ENCODE results near the gene SLC12A1. TPM values are rescaled to one million over a fixed set of nuclear protein-coding genes. Genes with fewer than 3 reads are reported as not detected.

Gene SLC12A1
- total RNA-seq, 2 donors from 2014 or later = not detected

GRCh38 chr15:48239334-48239733 is 33.2 kb downstream of the SLC12A1 start:
- Mint-ChIP-seq H3K27me3 (ENCODE audit: insufficient read depth) (peaks cover 2% of the 10 kb centered on the region), H3K9me3 (no peaks in the 10 kb centered on the region), H3K4me1 (no peaks in the 10 kb centered on the region), H3K4me3 (no peak overlapping the region), H3K27ac (no peak overlapping the region), H3K36me3 (ENCODE audit: low read depth) (no peaks in the 10 kb centered on the region)
- Histone ChIP-seq H3K9me3 (ENCODE audit: control insufficient read depth, low read length) (no peaks in the 10 kb centered on the region), H3K4me1 (ENCODE audit: control insufficient read depth, insufficient read depth, low read length) (no peaks in the 10 kb centered on the region), H3K36me3 (ENCODE audit: control insufficient read depth, insufficient read depth, low read length) (no peaks in the 10 kb centered on the region), H3K27me3 (ENCODE audit: control insufficient read depth, insufficient read depth, low read length, poor library complexity, severe bottlenecking) (no peaks in the 10 kb centered on the region), H3K4me3 (ENCODE audit: low read length) (no peak overlapping the region), H3K9ac (ENCODE audit: extremely low read depth, low read length, poor library complexity, severe bottlenecking) (no peak overlapping the region), H3K27ac (ENCODE audit: low read depth, low read length) (no peak overlapping the region)
- DNase-seq = no peak
- TF ChIP-seq, protein P1, sequence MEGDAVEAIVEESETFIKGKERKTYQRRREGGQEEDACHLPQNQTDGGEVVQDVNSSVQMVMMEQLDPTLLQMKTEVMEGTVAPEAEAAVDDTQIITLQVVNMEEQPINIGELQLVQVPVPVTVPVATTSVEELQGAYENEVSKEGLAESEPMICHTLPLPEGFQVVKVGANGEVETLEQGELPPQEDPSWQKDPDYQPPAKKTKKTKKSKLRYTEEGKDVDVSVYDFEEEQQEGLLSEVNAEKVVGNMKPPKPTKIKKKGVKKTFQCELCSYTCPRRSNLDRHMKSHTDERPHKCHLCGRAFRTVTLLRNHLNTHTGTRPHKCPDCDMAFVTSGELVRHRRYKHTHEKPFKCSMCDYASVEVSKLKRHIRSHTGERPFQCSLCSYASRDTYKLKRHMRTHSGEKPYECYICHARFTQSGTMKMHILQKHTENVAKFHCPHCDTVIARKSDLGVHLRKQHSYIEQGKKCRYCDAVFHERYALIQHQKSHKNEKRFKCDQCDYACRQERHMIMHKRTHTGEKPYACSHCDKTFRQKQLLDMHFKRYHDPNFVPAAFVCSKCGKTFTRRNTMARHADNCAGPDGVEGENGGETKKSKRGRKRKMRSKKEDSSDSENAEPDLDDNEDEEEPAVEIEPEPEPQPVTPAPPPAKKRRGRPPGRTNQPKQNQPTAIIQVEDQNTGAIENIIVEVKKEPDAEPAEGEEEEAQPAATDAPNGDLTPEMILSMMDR (conservative IDR thresholded peaks at IDR 0.05) = no peak
- 89 to 96% methylated on average over 2 to 4 of the region's 4 CpGs for WGBS, 2 experiments (ENCODE audit: insufficient coverage in 1 of 2, insufficient read length in 1 of 2)

GRCh38 chr15:48242015-48242414 is 35.9 kb downstream of the SLC12A1 start:
- no peaks in the 10 kb centered on the region for H3K9me3 ChIP-seq (ENCODE audit: control insufficient read depth, low read length)
- no peaks in the 10 kb centered on the region for H3K9me3 Mint-ChIP-seq
- H3K9ac ChIP-seq (ENCODE audit: extremely low read depth, low read length, poor library complexity, severe bottlenecking) = no peak overlapping the region
- H3K4me3 Mint-ChIP-seq = no peak overlapping the region
- no peaks in the 10 kb centered on the region for H3K4me1 ChIP-seq (ENCODE audit: control insufficient read depth, insufficient read depth, low read length)
- no peaks in the 10 kb centered on the region for H3K4me1 Mint-ChIP-seq
- H3K27me3 Mint-ChIP-seq (ENCODE audit: insufficient read depth) = no peaks in the 10 kb centered on the region
- H3K27me3 ChIP-seq (ENCODE audit: control insufficient read depth, insufficient read depth, low read length, poor library complexity, severe bottlenecking) = no peaks in the 10 kb centered on the region
- no peaks in the 10 kb centered on the region for H3K36me3 Mint-ChIP-seq (ENCODE audit: low read depth)
- H3K36me3 ChIP-seq (ENCODE audit: control insufficient read depth, insufficient read depth, low read length) = no peaks in the 10 kb centered on the region
- TF ChIP-seq, protein P1 (conservative IDR thresholded peaks at IDR 0.05) = no peak
- H3K27ac ChIP-seq (ENCODE audit: low read depth, low read length) = no peak overlapping the region
- DNase-seq = no peak
- no peak overlapping the region for H3K27ac Mint-ChIP-seq
- no peak overlapping the region for H3K4me3 ChIP-seq (ENCODE audit: low read length)

DNA sequence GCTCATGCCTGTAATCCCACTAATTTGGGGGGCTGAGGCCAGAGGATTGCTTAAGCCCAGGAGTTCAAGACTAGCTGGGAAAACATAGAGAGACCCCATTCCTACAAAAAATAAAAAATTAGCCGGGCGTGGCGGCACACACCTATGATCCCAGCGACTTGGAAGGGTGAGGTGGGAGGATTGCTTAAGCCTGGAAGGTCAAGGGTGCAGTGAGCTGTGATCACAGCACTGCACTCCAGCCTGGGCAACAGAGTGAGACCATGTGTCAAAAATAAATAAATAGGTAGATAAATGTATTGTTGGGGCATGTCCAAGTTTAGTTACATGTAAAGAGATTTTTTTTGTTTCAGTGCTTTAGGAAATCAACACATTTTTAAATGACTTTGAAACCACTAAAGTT is 36.4 kb downstream of the SLC12A1 start:
- H3K4me3 ChIP-seq (ENCODE audit: low read length) = no peak overlapping the region
- no peak overlapping the region for H3K27ac Mint-ChIP-seq
- H3K9ac ChIP-seq (ENCODE audit: extremely low read depth, low read length, poor library complexity, severe bottlenecking) = no peak overlapping the region
- no peak overlapping the region for H3K4me3 Mint-ChIP-seq
- no peaks in the 10 kb centered on the region for H3K27me3 ChIP-seq (ENCODE audit: control insufficient read depth, insufficient read depth, low read length, poor library complexity, severe bottlenecking)
- TF ChIP-seq, protein P1 (conservative IDR thresholded peaks at IDR 0.05) = no peak
- no peak overlapping the region for H3K27ac ChIP-seq (ENCODE audit: low read depth, low read length)
- no peaks in the 10 kb centered on the region for H3K9me3 ChIP-seq (ENCODE audit: control insufficient read depth, low read length)
- H3K27me3 Mint-ChIP-seq (ENCODE audit: insufficient read depth) = no peaks in the 10 kb centered on the region
- no peaks in the 10 kb centered on the region for H3K4me1 Mint-ChIP-seq
- WGBS, 2 experiments (ENCODE audit: insufficient coverage in 1 of 2, insufficient read length in 1 of 2) = 87 to 95% methylated on average over 4 of the region's 4 CpGs
- H3K4me1 ChIP-seq (ENCODE audit: control insufficient read depth, insufficient read depth, low read length) = no peaks in the 10 kb centered on the region
- no peaks in the 10 kb centered on the region for H3K36me3 ChIP-seq (ENCODE audit: control insufficient read depth, insufficient read depth, low read length)
- no peak for DNase-seq
- no peaks in the 10 kb centered on the region for H3K36me3 Mint-ChIP-seq (ENCODE audit: low read depth)
- no peaks in the 10 kb centered on the region for H3K9me3 Mint-ChIP-seq

Data from endodermal cell (in vitro differentiated cells).